Raji (cell line): ENCODE results near the gene GRK1.

Source experiments
- POLR2A ChIP-seq: IDR thresholded peaks from 2 replicates; pipeline ENCODE4 v1.6.1; 2011; ENCODE audit warnings: low read depth, low read length, control low read depth; ENCODE audit not compliant: insufficient read depth

Gene GRK1

DNA sequence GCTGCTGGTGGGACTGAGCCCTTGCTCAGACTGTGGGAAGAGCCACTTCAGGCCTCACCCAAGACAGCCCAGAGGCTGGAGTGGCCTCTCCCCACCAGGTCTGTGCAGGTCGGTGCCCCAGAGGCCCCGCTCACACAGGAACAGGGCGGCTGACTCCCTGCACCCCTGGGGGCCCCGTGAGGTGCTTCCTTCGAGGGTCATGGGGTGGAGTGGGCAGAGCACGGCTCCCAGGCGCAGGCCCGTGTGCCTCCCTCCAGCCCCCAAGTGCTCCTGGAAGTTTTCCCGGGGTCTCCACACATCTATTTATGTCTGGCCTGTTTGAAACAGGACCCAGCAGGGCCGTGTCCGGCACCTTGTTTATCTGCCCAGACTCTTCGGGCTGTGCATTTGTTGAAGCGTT, 82.5 kb downstream of the GRK1 start:
- TF ChIP-seq POLR2A = no peak

DNA sequence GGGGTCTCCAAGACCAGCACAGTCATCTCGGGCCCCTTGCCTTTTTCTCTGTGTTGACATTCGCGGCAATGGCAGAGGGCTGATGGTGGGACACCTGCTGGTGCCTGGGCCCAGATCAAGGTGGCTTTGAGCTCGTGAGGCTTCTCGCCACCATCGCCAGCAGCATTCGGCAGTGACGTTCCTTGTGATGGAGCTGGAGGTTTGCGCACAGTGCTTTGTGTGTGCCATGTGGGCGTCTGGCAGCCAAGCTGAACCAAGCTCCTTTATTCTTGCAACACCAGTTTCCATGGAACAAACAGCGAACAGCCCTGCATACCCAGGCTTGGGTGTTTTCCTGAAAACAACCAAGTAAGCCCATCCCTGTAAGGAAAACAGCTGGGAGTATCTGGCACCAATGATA, 82.9 kb downstream of the GRK1 start:
- TF ChIP-seq POLR2A = no peak

DNA sequence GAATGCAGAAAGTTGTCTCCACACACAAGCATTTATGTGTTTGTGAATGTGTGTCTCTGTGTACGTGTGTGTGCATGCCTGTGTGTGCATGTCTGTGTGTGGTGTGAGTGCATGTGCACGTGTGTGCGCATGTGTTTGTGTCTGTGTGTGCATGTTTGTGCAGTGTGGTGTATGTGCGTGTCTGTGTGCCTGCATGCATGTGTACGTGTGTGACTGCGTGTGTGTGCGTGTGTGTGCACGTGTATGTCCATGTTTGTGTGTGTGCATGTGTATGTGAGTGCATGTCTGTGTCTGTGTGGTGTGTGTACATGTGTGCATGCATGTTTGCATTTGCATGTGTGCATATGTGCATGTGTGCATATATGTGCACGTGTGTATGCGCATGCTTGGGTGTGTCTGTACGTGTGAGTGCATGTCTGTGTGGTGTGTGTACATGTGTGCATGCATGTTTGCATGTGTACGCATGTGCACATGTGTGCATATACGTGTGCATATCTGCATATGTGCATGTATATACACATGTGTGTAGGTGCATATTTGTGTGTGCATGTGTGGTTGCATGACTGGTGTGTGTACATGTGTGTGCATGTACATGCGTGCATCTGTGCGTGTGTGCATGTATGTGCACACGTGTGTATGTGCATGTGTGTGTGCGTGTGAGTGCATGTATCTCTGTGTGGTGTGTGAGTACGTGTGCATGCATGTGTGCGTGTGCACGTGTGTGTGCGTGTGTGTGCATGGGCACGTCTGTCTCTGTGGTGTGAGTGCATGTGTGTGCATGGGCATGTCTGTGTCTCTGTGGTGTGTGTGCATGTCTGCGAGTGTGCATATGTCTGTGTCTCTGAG, 83.8 kb downstream of the GRK1 start:
- no peak for TF ChIP-seq POLR2A

DNA sequence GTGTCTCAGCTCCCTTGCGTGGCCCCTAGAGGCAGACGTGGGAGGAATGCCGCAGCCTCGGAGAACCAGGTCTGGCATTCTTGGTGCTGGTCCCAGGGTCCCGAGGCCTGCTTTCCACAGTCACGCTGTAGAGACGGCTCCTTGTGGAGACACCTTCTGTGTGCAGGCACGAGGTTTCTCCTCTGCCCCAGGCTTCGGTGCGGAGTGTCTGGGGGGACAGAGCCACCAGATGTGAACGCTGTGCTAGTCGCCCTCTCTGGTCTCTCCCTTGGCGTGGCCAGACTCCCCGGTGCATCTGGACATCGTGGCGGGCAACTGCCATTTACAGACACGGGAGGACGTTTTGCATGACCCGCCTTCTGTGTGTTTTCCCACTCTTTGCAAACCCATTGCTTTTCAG, 84.5 kb downstream of the GRK1 start:
- no peak for TF ChIP-seq POLR2A

DNA sequence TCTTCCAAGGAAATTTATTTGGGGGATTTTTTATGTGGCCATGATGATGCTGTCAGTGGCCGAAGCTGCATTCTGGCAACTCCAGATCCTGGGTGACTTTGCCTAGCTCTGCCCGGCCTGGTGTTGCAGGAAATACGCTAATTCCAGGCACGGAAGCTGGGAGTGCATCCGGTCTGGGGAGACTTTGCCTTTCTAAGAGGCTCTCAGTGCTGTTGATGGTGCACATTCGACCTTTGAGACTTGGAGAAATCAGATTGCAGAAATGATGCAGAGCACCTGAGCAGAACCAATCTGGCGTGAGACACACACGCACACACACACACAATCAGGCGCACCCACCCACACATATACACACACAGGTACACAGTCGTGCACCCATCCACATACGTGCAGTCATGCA, 86.2 kb downstream of the GRK1 start:
- no peak for TF ChIP-seq POLR2A

DNA sequence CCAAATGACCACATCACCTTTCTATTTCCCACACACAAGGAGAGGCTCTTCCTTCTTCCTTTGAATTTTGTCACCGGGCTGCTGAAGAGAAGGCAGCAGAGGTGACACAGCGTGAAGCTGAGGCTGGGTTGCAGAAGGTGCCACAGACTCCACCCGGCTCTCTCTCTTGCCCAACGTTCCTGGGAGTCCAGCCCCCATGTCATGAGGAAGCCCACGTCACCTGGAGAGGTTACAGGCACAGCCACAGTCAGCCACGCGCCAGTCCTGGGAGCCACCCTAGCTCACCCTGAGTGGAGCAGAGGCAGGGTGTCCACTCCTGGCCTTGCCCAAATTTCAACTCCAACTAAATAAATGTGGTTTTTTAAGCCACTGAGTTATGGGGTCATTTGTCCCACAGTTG, 87.2 kb downstream of the GRK1 start:
- no peak for TF ChIP-seq POLR2A

DNA sequence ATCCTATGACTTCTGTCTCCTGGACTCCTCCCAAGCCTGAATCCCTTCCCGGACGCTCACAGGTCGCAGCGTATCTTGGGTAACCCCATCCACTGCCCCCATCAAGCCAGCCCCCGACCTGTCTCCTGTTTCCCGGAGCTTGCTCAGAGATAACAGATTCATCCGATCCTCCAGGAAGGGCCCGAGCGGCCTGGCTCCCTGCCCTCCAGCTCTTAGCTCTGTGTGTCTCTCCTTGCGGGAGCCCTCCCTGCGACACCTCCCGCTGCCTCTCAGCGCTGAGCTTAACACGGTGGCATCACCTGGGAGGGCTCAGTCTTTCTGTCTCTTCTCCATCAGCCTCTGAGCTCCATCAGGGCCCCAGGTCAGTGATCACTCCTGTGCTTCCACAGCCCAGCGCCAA, 87.7 kb downstream of the GRK1 start:
- no peak for TF ChIP-seq POLR2A

DNA sequence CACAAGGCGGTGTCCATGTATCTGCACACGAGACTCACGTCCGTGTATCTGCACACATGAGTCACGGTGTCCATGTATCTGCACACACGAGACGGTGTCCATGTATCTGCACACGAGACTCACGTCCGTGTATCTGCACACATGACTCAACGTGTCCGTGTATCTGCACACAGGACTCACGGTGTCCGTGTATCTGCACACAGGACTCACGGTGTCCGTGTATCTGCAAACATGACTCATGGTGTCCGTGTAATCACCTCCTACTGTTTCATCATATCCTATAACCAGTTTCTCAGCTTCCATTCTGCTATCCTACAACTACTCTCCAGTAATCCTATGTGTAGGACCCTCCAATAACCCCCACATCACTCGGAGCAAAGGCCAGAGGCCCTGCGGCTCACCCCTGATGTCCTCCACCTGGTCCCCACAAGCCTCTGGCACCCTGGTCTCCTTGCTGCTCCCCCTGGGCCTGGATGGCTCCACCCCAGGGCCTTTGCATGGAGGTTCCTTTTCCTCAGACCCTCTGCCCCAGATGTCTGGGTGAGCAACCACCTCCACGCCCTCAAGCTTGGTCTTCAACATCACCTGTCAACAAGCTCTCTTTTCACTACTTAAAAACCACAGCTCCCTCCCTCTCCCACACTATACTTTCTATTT, 89.5 kb downstream of the GRK1 start:
- TF ChIP-seq POLR2A = no peak

DNA sequence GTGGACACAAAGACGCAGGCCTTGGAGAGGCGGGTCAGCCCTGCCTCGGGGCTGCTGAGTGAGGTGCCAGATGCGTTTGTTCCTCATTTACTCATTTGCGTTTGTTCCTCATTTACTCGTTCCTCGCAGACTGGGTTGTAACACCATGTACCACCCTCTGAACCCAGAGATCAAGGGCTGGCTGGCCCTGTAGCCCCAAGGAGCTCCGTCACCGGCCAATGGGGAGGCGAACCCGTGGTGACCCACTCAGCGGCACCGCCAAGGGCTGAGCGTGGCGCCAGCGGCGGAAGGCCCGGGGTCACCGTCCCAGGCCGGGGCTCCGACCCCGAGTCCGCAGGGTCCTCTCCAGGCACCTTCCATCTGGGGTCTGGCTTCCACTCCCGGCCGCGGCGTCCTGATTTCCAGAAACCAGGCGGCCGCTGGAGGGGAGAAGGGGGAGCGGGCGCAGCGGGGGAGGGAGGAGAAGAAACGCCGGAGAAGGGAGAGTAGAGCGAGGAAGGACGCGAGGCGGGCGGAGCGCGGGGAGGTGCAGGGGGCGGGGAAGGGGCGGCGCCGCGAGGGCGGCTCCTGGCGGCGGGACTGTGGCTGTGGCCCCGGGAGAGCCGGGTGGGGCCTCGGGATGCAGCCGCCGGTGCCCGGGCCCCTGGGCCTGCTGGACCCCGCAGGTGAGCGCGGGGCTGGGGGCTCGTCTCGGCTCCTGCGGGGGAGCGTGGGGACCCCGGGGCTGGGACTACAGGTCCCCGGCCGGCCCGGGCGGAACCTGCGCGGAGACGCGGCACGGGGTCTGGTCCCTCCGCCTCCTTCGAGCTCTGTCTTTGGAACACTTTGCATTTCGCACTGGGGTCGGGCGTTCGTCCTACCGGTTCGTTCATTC, 91.9 kb downstream of the GRK1 start, which contains the start of gene TMEM255B:
TMEM255B (plus strand) TSS at position 576 of the 874 bp plus-strand sequence; CDS start at position 620, 44 bp downstream.
- TF ChIP-seq POLR2A = no peak

DNA sequence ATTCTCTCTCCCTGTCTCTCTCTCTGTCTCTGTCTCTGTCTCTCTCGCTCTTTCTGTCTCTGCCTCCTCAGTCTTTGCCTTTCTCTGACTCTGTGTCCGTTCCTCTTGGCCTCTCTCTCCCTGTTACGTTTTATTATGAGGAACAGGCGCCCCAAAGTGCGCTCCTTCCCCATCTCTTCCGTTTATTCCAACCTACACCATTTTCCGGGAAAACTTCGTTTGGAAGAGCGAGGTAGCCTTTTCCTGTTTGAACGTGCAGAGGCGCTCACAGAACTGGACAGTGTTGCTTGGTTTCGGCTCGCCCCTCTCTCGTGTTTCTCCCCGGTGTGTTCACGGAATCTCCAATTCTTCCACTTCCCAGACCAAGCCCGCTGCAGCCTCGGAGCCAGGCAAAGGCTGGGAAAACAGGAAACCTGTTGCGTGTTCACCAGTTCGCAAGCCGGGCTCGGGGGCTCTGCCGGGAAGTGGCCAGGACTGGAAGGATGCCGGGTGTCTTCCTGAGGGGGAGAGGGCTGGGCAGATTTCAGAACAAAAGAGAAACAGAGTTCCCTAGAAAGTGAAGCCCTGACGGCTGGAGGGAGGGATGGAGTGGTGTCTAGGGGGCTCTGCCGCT, 92.6 kb downstream of the GRK1 start:
- TF ChIP-seq POLR2A = no peak

DNA sequence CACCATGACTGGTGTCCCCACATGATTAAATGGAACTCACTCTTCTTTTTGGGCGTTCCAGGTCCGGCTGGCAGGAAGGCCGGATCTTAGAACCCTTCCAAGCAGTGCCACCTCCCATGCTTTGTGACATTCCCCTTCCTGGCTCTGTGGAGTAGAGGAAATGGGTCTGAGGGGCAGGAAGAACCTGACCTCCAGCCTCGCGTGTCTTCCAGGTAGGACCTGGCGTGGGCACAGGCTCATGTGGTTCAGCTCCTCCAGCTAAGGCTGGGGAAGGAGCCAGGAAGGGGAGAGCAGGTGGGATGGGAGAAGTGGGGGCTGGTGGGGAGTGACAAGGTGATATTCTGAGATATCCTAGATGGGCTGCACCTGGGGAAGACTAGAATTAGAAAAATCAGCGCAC, 94.1 kb downstream of the GRK1 start:
- TF ChIP-seq POLR2A = no peak

DNA sequence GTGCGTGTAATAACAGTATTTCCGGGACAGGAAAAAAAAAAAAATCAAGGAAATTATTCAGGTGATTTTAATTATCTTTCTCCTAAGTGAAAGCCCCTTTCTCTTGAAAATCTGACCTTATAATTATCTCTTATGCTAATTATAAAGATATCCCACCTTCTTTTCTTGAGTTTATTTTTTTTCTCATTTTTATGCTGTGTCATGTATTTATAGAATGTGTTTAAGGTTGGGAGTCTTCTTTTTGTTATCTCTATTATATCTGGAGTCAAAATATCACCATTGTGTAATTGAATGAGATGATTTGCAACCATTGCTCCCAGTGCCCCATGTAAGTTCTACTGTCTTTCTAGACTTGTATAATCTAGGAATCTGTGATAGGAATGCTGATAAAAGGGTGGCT, 95.1 kb downstream of the GRK1 start:
- TF ChIP-seq POLR2A = no peak

DNA sequence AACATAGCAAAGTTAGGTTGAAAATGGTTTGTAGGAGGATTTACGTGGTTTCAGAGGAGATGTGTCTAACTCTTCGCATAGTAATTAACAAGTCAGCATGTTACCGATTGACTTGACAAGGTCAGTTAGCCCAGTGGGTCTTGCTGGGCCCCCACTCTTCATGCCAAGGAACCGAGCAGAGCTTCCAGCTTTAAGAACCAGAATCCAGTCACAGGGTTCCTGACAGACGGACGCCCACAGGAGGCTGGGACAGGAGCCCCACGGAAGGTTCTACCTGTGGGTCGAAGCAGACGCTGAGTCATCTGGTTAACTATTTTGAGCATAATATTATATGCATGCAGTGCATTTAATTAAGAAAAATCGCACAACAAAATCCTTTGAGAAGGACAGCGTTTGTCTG, 95.5 kb downstream of the GRK1 start:
- no peak for TF ChIP-seq POLR2A

DNA sequence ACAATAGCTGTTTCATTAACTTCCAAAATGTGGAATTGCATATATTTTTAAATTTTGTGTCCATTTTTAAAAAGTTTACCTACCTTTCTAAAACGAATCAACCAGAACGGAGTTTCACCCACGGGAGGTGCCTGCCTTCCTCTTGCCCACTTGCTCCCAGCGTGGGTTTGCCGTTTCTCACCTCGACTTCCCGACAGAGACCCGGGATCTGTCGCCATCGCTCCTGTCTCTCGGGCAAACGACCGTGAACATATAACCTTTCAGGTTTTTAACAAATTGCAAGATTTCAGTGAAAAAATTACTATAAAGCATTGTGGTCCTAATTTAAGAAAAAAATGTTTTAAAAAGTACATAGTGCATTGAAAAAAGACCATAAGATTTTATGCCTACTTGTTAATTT, 96.2 kb downstream of the GRK1 start:
- no peak for TF ChIP-seq POLR2A
